Uterus (tissue), 4 donors: ENCODE measurements around the gene RBM10. TPM values are rescaled to one million over a fixed set of nuclear protein-coding genes. Genes with fewer than 3 reads are reported as not detected.

Experiments
- DNase-seq, 2 donors: peaks; one replicate each; pipeline ENCODE4 v3.0.0-alpha.2; 2019 to 2020
- H3K27ac ChIP-seq, 2 donors: fragments of 200-600 bp; sonication (generic); 1 replicate in 1 of 2; 2 replicates in 1 of 2; pipeline ENCODE4 v1.5.1; 2016 to 2018
- H3K27me3 ChIP-seq, 2 donors: fragments of 200-600 bp; sonication (generic); one replicate each; pipeline ENCODE4 v1.5.1; 2018 to 2019; ENCODE audit warnings: control low read depth in 1 of 2
- H3K36me3 ChIP-seq, 2 donors: fragments of 200-600 bp; sonication (generic); one replicate each; pipeline ENCODE4 v1.5.1; 2019; ENCODE audit warnings: control low read depth in 1 of 2
- H3K4me1 ChIP-seq, 2 donors: fragments of 200-600 bp; sonication (generic); one replicate each; pipeline ENCODE4 v1.5.1; 2018 to 2019; ENCODE audit warnings: control low read depth in 1 of 2
- H3K4me3 ChIP-seq, 2 donors: fragments of 200-600 bp; sonication (generic); 1 replicate in 1 of 2; 2 replicates in 1 of 2; pipeline ENCODE4 v1.5.1; 2018 to 2019; ENCODE audit warnings: mild to moderate bottlenecking in 1 of 2
- H3K9me3 ChIP-seq, 2 donors: fragments of 200-600 bp; sonication (generic); one replicate each; pipeline ENCODE4 v1.5.1; 2019; ENCODE audit warnings: control low read depth in 1 of 2
- CTCF ChIP-seq, 4 experiments: fragments of 200-600 bp in 2 of 4; fragments of 450-650 bp in 2 of 4; sonication (generic) in 2 of 4; IDR thresholded peaks; one replicate each; pipeline ENCODE4 v1.5.1; 2016 to 2019; ENCODE audit warnings: antibody characterized with exemption in 4 of 4, mild to moderate bottlenecking in 2 of 4, moderate library complexity in 1 of 4
- POLR2A ChIP-seq, 2 donors: fragments of 450-650 bp; IDR thresholded peaks; one replicate each; pipeline ENCODE4 v1.6.1; 2016; ENCODE audit warnings: antibody characterized with exemption in 2 of 2, mild to moderate bottlenecking in 1 of 2, moderate library complexity in 1 of 2
- intact Hi-C: fragments of 100-400 bp; cut with DNase I; formaldehyde crosslinking; loops from one replicate; pipeline ENCODE4 v1.15.1; 2023; ENCODE audit warnings: low total_unique reads
- total RNA-seq, 4 donors: library from RNA; depleted of rRNA in 3 of 4; stranded (reverse); fragments of >200 nt in 3 of 4; gene quantifications; one replicate each; pipeline versions ENCODE4 v1.1.0 to v1.2.4, GENCODE V29; 2014 to 2023
- donor health status: DM: yes; HTN: yes; CAD: no.

RBM10 gene
- total RNA-seq, 4 donors from 2014 or later, result 4.4 to 45.4 (median 22.3) TPM

DNA sequence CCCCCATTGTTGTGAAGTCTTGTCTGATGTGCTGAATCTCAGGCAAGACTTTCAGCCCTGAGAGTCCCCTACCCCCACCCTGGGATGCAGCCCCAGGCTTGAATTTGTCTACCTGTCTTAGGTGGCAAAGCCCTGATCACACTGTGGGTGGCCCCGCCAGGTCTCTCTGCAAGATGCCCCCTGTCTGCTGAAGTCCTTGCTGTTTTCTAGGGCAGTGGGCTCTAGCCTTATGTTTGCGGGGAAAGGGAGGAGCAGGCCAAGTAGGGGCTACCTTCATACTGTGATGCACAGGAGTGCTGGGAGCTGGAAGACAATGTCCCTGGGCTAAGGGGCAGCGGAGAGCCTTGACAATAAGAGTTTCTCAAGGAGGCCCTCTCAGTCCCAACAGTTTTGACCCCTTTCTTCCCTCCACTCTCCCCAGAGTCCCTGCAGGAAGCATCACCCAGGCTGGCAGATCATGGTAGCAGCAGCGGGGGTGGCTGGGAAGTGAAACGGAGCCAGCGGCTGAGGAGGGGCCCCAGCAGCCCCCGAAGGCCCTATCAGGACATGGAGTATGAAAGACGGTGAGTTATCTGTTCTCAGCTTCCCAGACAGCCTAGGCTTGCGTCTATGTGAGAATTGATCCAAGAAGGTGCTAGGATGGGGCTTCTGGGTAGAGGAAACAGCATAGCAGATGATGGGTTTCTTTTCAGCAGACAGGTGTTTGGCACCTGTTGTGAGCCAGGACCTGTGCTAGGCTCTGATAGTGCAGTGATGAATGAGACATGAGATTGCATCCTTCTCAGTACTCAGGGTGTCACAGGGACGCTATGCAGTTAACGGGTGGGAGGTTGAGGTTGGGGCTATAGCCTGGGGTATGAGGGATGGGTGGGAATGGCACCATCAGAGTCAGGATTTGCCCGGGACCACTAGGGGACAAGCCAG lies 2.2 kb downstream of the RBM10 start:
- peak overlapping the region; percentile 95 for H3K27ac ChIP-seq
- no peak for DNase-seq
- peaks cover 0 to 8% of the 10 kb centered on the region in 2 donors for H3K27me3 ChIP-seq
- H3K9me3 ChIP-seq, result no peaks in the 10 kb centered on the region
- TF ChIP-seq CTCF (IDR thresholded peaks at IDR 0.05) (no peak), POLR2A (IDR thresholded peaks at IDR 0.05) (no peak)
- H3K36me3 ChIP-seq, result no peaks in the 10 kb centered on the region
- peak overlapping the region in 1 of 2 donors; percentile 69 for H3K4me3 ChIP-seq
- no peaks in the 10 kb centered on the region for H3K4me1 ChIP-seq
- intact Hi-C loops, result no loop called here

DNA sequence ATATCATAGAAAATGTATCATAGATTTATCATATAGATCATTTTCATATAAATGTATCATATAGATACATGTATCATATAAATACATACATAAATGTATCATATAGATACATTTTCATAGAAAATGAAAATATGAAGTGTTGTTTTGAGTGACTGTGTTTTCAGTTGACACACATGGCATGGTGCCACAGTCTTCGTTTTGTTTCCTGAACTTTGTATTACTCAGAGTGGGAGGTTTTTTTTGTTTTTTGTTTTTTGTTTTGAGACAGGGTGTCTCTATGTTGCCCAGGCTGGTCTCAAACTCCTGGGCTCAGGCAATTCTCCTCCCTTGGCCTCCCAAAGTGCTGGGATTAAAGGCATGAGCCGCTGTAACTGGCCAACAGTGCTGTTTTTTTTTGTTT lies 3.9 kb downstream of the RBM10 start:
- TF ChIP-seq CTCF (IDR thresholded peaks at IDR 0.05) (no peak), POLR2A (IDR thresholded peaks at IDR 0.05) (no peak)
- H3K4me1 ChIP-seq, result no peaks in the 10 kb centered on the region
- H3K36me3 ChIP-seq, result no peaks in the 10 kb centered on the region
- peaks cover 0 to 4% of the 10 kb centered on the region in 2 donors for H3K27me3 ChIP-seq
- no peak overlapping the region for H3K4me3 ChIP-seq
- intact Hi-C loops, result no loop called here
- no peak for DNase-seq
- no peaks in the 10 kb centered on the region for H3K9me3 ChIP-seq
- H3K27ac ChIP-seq, result no peak overlapping the region

DNA sequence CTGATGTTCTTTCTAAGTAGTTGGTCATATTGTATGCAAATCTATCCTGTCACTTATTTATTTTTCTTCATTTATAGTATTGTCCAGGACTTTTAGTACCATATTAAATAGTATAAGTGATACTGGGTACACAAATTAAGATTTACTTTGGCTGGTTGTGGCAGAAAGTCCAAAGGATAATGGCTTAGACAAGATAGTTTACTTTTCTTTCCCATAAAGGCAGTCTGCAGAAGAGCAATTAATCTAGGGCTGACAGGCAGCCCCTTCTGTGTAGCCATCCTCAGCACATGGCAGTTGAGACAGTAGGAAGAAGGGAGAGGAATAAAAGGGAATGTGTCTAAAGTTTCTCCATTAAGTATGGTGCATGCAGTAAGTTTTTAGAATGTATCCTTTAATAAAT lies 6.4 kb downstream of the RBM10 start:
- intact Hi-C loops, result no loop called here
- peaks cover 0 to 4% of the 10 kb centered on the region in 2 donors for H3K27me3 ChIP-seq

GRCh38 chrX:47156611-47157520 lies 11.8 kb downstream of the RBM10 start:
- no peak for TF ChIP-seq POLR2A (IDR thresholded peaks at IDR 0.05)
- TF ChIP-seq CTCF (IDR thresholded peaks at IDR 0.05), result no peak
- H3K9me3 ChIP-seq, result no peaks in the 10 kb centered on the region
- H3K27me3 ChIP-seq, result no peaks in the 10 kb centered on the region
- H3K4me3 ChIP-seq, result no peak overlapping the region
- no peak overlapping the region for H3K27ac ChIP-seq
- H3K36me3 ChIP-seq, result no peaks in the 10 kb centered on the region
- intact Hi-C loops, result no loop called here
- no peak for DNase-seq
- H3K4me1 ChIP-seq, result no peaks in the 10 kb centered on the region

More for the DNA sequence above, 6.4 kb downstream of the RBM10 start:
- TF ChIP-seq CTCF (IDR thresholded peaks at IDR 0.05), result no peak
- no peak for TF ChIP-seq POLR2A (IDR thresholded peaks at IDR 0.05)
- no peak for DNase-seq
- Histone ChIP-seq H3K4me3 (no peak overlapping the region), H3K27ac (no peak overlapping the region), H3K9me3 (no peaks in the 10 kb centered on the region), H3K36me3 (no peaks in the 10 kb centered on the region), H3K4me1 (no peaks in the 10 kb centered on the region)
